ENCODE measurements around the gene FBXO45.
"Not testable (repeated sequence)": the region's sequence is repeated elsewhere in the genome, so short reads cannot be mapped to it uniquely, and the experiment has no call there.

The FBXO45 gene

GRCh38 chr3:196558476-196558875, 10.0 kb upstream of the FBXO45 start:
- no peak for DNase-seq

GRCh38 chr3:196559826-196560225, 8.6 kb upstream of the FBXO45 start:
- DNase-seq = no peak

- no peak for DNase-seq
Measured at GRCh38 chr3:196563721-196564225, 4.7 kb upstream of the FBXO45 start.

GRCh38 chr3:196569003-196569516, 600 bp downstream of the FBXO45 start:
- no peak for DNase-seq

GRCh38 chr3:196570332-196570731, 1.9 kb downstream of the FBXO45 start:
- not testable (repeated sequence) for DNase-seq

GRCh38 chr3:196572389-196572788, 3.9 kb downstream of the FBXO45 start:
- no peak for DNase-seq

GRCh38 chr3:196585044-196585757, 16.7 kb downstream of the FBXO45 start:
- DNase-seq = no peak

GRCh38 chr3:196590279-196590678, 21.8 kb downstream of the FBXO45 start:
- DNase-seq = no peak

GRCh38 chr3:196596355-196596754, 27.9 kb downstream of the FBXO45 start:
- DNase-seq = no peak

GRCh38 chr3:196597971-196598733, 29.7 kb downstream of the FBXO45 start:
- not testable (repeated sequence) for DNase-seq

GRCh38 chr3:196599734-196600128, 31.3 kb downstream of the FBXO45 start:
- no peak for DNase-seq

GRCh38 chr3:196600359-196600758, 31.9 kb downstream of the FBXO45 start:
- no peak for DNase-seq

- no peak for DNase-seq
Measured at GRCh38 chr3:196602673-196603072, 34.2 kb downstream of the FBXO45 start.

- no peak for DNase-seq
Measured at GRCh38 chr3:196603683-196604082, 35.2 kb downstream of the FBXO45 start.

- DNase-seq = no peak
Measured at GRCh38 chr3:196604548-196604947, 36.1 kb downstream of the FBXO45 start.

- no peak for DNase-seq
Measured at GRCh38 chr3:196608693-196609092, 40.2 kb downstream of the FBXO45 start.

- peak; percentile 31 for DNase-seq
Measured at GRCh38 chr3:196609343-196609775, 40.9 kb downstream of the FBXO45 start.

- DNase-seq = no peak
Measured at GRCh38 chr3:196609805-196610515, 41.5 kb downstream of the FBXO45 start.

GRCh38 chr3:196611761-196612483, 43.5 kb downstream of the FBXO45 start:
- no peak for DNase-seq

GRCh38 chr3:196615234-196615633, 46.8 kb downstream of the FBXO45 start:
- not testable (repeated sequence) for DNase-seq

- DNase-seq = no peak
Measured at GRCh38 chr3:196617256-196617655, 48.8 kb downstream of the FBXO45 start.

GRCh38 chr3:196619223-196619622, 50.8 kb downstream of the FBXO45 start:
- DNase-seq = no peak

Measured in T1000 (cell line).